Erythroblast (primary cell): ENCODE measurements around the gene EFCC1.

Source experiments
- GATA1 ChIP-seq: IDR thresholded peaks from 2 replicates; pipeline ENCODE4 v1.6.1; 2011; ENCODE audit warnings: low read depth, mild to moderate bottlenecking, control low read depth, low read length, moderate library complexity
- POLR2A ChIP-seq: IDR thresholded peaks from 2 replicates; pipeline ENCODE4 v1.6.1; 2011; ENCODE audit warnings: mild to moderate bottlenecking, low read length

GRCh38 chr3:129045675-129046036 is 44.6 kb downstream of the EFCC1 start:
- TF ChIP-seq POLR2A, result no peak
- TF ChIP-seq GATA1, result no peak
